OCI-LY1 (cell line): ENCODE measurements around the gene ABCB6.

Experiments
- H2AFZ ChIP-seq: fragments of 200-600 bp; sonication (generic), shearing (Covaris generic); 2 replicates; pipeline ENCODE4 v1.6.0; 2014; ENCODE audit warnings: antibody characterized with exemption, mild to moderate bottlenecking, low read length
- H3F3A ChIP-seq: fragments of 200-600 bp; sonication (generic), shearing (Covaris generic); 2 replicates; pipeline ENCODE4 v1.6.0; 2014; ENCODE audit warnings: mild to moderate bottlenecking, antibody characterized with exemption, low read length, moderate library complexity; ENCODE audit not compliant: insufficient read depth
- H3K27ac ChIP-seq: fragments of 200-600 bp; sonication (generic); 2 replicates; pipeline ENCODE4 v1.5.1; 2014; ENCODE audit warnings: low read length, mixed run types, mild to moderate bottlenecking, low read depth; ENCODE audit not compliant: poor library complexity, severe bottlenecking
- H3K27me3 ChIP-seq: fragments of 200-600 bp; sonication (generic); 2 replicates; pipeline ENCODE4 v1.6.0; 2014; ENCODE audit warnings: antibody characterized with exemption, mild to moderate bottlenecking, low read length, moderate library complexity; ENCODE audit not compliant: insufficient read depth
- H3K36me3 ChIP-seq: fragments of 200-600 bp; sonication (generic); 2 replicates; pipeline ENCODE4 v1.6.1; 2014; ENCODE audit warnings: mild to moderate bottlenecking, antibody characterized with exemption, low read length, moderate library complexity, mixed read lengths; ENCODE audit not compliant: insufficient read depth
- H3K4me1 ChIP-seq: fragments of 200-600 bp; sonication (generic); 2 replicates; pipeline ENCODE4 v1.5.1; 2014; ENCODE audit warnings: mild to moderate bottlenecking, low read length, moderate library complexity; ENCODE audit not compliant: insufficient read depth, severe bottlenecking
- H3K4me2 ChIP-seq: fragments of 200-600 bp; sonication (generic), shearing (Covaris generic); 2 replicates; pipeline ENCODE4 v1.6.1; 2014; ENCODE audit warnings: low read length
- H3K4me3 ChIP-seq: fragments of 200-600 bp; sonication (generic); 2 replicates; pipeline ENCODE4 v1.5.1; 2014; ENCODE audit warnings: low read length, low read depth, mild to moderate bottlenecking, mixed read lengths; ENCODE audit not compliant: poor library complexity, severe bottlenecking
- H3K79me2 ChIP-seq: fragments of 200-600 bp; shearing (Covaris generic); 2 replicates; pipeline ENCODE4 v1.6.1; 2016; ENCODE audit warnings: mixed run types, low read length, mixed read lengths; ENCODE audit not compliant: insufficient read depth
- H3K9ac ChIP-seq: fragments of 200-600 bp; sonication (generic), shearing (Covaris generic); 2 replicates; pipeline ENCODE4 v1.6.1; 2014; ENCODE audit warnings: mild to moderate bottlenecking, low read length, mixed read lengths
- H3K9me2 ChIP-seq: fragments of 200-600 bp; sonication (generic), shearing (Covaris generic); 2 replicates; pipeline ENCODE4 v1.6.1; 2014; ENCODE audit warnings: low read depth, mild to moderate bottlenecking, low read length, mixed read lengths
- H3K9me3 ChIP-seq: fragments of 200-600 bp; shearing (Covaris generic); 2 replicates; pipeline ENCODE4 v1.6.1; 2014; ENCODE audit warnings: low read length, mixed read lengths
- H4K20me1 ChIP-seq: fragments of 200-600 bp; sonication (generic), shearing (Covaris generic); 2 replicates; pipeline ENCODE4 v1.6.0; 2016; ENCODE audit warnings: mild to moderate bottlenecking, low read length; ENCODE audit not compliant: insufficient read depth
- EZH2 ChIP-seq: fragments of 200-600 bp; sonication (generic), shearing (Covaris generic); IDR thresholded peaks from 2 replicates; pipeline ENCODE4 v1.8.0; 2017; ENCODE audit warnings: borderline replicate concordance, mixed run types, mild to moderate bottlenecking, antibody characterized with exemption, low read length, moderate library complexity, mixed read lengths
- TF ChIP-seq, protein P1 (sequence below): fragments of 200-600 bp; sonication (generic), shearing (Covaris generic); IDR thresholded peaks from 2 replicates; pipeline ENCODE4 v1.5.1; 2017; ENCODE audit warnings: mild to moderate bottlenecking, antibody characterized with exemption, low read length, moderate library complexity, mixed read lengths

ABCB6 gene

GRCh38 chr2:219228911-219229304 is 10.2 kb upstream of the ABCB6 start:
- H3F3A ChIP-seq, result no peaks in the 10 kb centered on the region
- H3K4me3 ChIP-seq, result peak overlapping the region; percentile 87
- H3K9ac ChIP-seq, result peak overlapping the region; percentile 100
- no peaks in the 10 kb centered on the region for H3K27me3 ChIP-seq
- no peak overlapping the region for H2AFZ ChIP-seq
- H4K20me1 ChIP-seq, result no peaks in the 10 kb centered on the region
- peaks cover 24% of the 10 kb centered on the region for H3K4me1 ChIP-seq
- no peaks in the 10 kb centered on the region for H3K9me3 ChIP-seq
- no peaks in the 10 kb centered on the region for H3K9me2 ChIP-seq
- H3K79me2 ChIP-seq, result peaks cover 13% of the 10 kb centered on the region
- peaks cover 57% of the 10 kb centered on the region for H3K36me3 ChIP-seq
- peak overlapping the region; percentile 99 for H3K4me2 ChIP-seq
- H3K27ac ChIP-seq, result peak overlapping the region; percentile 7
- TF ChIP-seq EZH2, result no peak
- TF ChIP-seq, protein P1, sequence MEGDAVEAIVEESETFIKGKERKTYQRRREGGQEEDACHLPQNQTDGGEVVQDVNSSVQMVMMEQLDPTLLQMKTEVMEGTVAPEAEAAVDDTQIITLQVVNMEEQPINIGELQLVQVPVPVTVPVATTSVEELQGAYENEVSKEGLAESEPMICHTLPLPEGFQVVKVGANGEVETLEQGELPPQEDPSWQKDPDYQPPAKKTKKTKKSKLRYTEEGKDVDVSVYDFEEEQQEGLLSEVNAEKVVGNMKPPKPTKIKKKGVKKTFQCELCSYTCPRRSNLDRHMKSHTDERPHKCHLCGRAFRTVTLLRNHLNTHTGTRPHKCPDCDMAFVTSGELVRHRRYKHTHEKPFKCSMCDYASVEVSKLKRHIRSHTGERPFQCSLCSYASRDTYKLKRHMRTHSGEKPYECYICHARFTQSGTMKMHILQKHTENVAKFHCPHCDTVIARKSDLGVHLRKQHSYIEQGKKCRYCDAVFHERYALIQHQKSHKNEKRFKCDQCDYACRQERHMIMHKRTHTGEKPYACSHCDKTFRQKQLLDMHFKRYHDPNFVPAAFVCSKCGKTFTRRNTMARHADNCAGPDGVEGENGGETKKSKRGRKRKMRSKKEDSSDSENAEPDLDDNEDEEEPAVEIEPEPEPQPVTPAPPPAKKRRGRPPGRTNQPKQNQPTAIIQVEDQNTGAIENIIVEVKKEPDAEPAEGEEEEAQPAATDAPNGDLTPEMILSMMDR, result no peak

- H3K36me3 ChIP-seq, result peaks cover 57% of the 10 kb centered on the region
- no peaks in the 10 kb centered on the region for H3K9me2 ChIP-seq
- H4K20me1 ChIP-seq, result no peaks in the 10 kb centered on the region
- H3K4me2 ChIP-seq, result peak overlapping the region; percentile 99
- peak overlapping the region; percentile 87 for H3K4me3 ChIP-seq
- H3K4me1 ChIP-seq, result peaks cover 24% of the 10 kb centered on the region
- no peaks in the 10 kb centered on the region for H3K27me3 ChIP-seq
- H3K9me3 ChIP-seq, result no peaks in the 10 kb centered on the region
- H3F3A ChIP-seq, result no peaks in the 10 kb centered on the region
- H2AFZ ChIP-seq, result no peak overlapping the region
- H3K27ac ChIP-seq, result peak overlapping the region; percentile 7
- H3K9ac ChIP-seq, result peak overlapping the region; percentile 100
- TF ChIP-seq, protein P1, result no peak
- TF ChIP-seq EZH2, result no peak
- peaks cover 13% of the 10 kb centered on the region for H3K79me2 ChIP-seq
Observed at GRCh38 chr2:219228041-219228910, 9.5 kb upstream of the ABCB6 start.

DNA sequence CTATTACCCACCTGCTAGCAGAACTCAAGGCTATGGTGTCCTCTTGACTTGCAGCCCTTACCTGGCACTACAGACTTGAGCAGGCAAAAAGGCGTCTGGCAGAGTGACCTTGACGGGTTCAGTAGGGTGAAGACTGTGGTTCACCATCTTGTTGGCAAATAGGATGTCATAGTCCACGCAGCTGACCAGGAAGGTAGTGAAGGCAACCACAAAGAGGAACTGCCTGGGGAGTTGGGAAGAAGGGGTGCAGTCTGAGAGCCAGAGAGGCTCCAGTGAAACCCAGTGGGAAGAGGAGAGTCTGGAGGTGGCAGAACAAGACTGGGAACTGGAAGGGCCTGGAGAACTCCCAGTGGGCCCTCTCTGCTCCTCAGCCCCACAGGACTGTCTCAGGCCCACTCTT is 6.6 kb upstream of the ABCB6 start:
- Histone ChIP-seq H3K9ac (no peak overlapping the region), H3K4me1 (peaks cover 15% of the 10 kb centered on the region), H3K27me3 (no peaks in the 10 kb centered on the region), H3K4me3 (no peak overlapping the region), H3K36me3 (peaks cover 65% of the 10 kb centered on the region), H3K27ac (no peak overlapping the region), H2AFZ (no peak overlapping the region), H4K20me1 (no peaks in the 10 kb centered on the region), H3F3A (no peaks in the 10 kb centered on the region), H3K4me2 (no peak overlapping the region), H3K9me2 (no peaks in the 10 kb centered on the region), H3K79me2 (peaks cover 13% of the 10 kb centered on the region), H3K9me3 (no peaks in the 10 kb centered on the region)
- TF ChIP-seq EZH2, result no peak
- TF ChIP-seq, protein P1, result no peak
